Measurements from ENCODE around the gene DCXR.

DNA sequence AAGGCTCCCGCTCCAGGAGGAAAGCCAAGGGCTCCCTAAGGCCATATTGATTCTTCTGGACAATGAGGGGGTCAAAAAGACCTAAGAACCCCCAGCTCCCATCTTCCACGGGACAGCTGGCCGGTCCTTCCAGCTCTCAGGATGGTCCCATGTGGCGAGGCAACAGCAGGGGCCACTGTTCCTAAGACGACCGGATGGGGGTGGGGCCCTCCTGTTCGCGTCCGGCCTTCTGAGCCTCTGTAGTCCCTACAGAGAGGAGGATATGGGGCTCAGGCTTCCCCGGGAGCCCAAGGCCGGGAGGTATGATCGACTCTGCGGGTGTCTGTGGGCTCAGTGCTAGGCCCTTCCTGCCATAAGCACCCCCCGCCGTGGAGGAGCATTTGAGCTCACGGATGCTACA, 6.0 kb upstream of the DCXR start:
- TF ChIP-seq, protein P1, sequence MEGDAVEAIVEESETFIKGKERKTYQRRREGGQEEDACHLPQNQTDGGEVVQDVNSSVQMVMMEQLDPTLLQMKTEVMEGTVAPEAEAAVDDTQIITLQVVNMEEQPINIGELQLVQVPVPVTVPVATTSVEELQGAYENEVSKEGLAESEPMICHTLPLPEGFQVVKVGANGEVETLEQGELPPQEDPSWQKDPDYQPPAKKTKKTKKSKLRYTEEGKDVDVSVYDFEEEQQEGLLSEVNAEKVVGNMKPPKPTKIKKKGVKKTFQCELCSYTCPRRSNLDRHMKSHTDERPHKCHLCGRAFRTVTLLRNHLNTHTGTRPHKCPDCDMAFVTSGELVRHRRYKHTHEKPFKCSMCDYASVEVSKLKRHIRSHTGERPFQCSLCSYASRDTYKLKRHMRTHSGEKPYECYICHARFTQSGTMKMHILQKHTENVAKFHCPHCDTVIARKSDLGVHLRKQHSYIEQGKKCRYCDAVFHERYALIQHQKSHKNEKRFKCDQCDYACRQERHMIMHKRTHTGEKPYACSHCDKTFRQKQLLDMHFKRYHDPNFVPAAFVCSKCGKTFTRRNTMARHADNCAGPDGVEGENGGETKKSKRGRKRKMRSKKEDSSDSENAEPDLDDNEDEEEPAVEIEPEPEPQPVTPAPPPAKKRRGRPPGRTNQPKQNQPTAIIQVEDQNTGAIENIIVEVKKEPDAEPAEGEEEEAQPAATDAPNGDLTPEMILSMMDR (IDR thresholded peaks at IDR 0.05; ENCODE audit: low read length), result no peak
- TF ChIP-seq EZH2 (IDR thresholded peaks at IDR 0.05; ENCODE audit: borderline replicate concordance, low read length), result no peak

Data from OCI-LY1 (cell line).